ENCODE measurements around the gene RNF223. TPM values are rescaled to one million over a fixed set of nuclear protein-coding genes. Genes with fewer than 3 reads are reported as not detected.
"Not testable (repeated sequence)": the region's sequence is repeated elsewhere in the genome, so short reads cannot be mapped to it uniquely, and the experiment has no call there.

RNF223 gene
- total and polyA plus RNA-seq, 4 donors: 0.14 TPM; not detected in 3

DNA sequence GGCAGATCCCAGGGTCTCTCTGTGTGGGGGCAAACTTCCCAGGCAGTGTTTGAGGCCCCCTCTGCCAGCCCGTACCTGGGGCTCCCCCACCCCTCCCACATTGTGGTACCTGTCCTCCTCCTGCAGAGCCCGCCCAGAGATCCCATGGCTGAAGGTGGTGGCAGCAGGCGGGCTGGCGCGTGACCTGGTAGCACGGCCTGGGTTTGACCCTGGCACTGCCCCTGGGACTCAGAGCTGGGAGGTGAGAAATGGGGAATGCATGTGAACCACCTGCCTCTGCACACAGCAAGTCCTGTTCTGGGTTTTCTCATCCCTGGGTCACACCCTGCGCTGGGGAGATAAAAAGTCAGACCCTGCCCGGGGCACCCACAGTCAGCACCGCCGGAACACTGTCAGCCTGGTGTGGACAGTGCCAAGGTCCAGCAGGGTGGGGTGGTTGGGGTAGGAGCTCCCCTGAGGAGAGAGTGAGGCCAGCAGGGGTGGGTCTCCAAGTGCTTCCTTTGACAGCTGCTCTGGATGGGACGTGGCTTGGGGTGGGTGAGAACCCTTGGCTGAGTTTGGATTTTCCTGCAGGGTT is 42.4 kb downstream of the RNF223 start:
- H3K4me3 ChIP-seq (ENCODE audit: low read depth in 1 of 3, low read length in 3 of 3): no peak overlapping the region
- WGBS: 92% methylated on average over 11 of the region's 11 CpGs
- DNase-seq (ENCODE audit: low spot score): no peak
- H3K27me3 ChIP-seq (ENCODE audit: control insufficient read depth in 4 of 4, insufficient read depth in 4 of 4, low read length in 3 of 4): peaks cover 0 to 2% (median 0%) of the 10 kb centered on the region in 4 donors
- TF ChIP-seq, protein P1, sequence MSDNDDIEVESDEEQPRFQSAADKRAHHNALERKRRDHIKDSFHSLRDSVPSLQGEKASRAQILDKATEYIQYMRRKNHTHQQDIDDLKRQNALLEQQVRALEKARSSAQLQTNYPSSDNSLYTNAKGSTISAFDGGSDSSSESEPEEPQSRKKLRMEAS (IDR thresholded peaks at IDR 0.05): no peak
- TF ChIP-seq, protein P2, sequence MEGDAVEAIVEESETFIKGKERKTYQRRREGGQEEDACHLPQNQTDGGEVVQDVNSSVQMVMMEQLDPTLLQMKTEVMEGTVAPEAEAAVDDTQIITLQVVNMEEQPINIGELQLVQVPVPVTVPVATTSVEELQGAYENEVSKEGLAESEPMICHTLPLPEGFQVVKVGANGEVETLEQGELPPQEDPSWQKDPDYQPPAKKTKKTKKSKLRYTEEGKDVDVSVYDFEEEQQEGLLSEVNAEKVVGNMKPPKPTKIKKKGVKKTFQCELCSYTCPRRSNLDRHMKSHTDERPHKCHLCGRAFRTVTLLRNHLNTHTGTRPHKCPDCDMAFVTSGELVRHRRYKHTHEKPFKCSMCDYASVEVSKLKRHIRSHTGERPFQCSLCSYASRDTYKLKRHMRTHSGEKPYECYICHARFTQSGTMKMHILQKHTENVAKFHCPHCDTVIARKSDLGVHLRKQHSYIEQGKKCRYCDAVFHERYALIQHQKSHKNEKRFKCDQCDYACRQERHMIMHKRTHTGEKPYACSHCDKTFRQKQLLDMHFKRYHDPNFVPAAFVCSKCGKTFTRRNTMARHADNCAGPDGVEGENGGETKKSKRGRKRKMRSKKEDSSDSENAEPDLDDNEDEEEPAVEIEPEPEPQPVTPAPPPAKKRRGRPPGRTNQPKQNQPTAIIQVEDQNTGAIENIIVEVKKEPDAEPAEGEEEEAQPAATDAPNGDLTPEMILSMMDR (IDR thresholded peaks at IDR 0.05; ENCODE audit: low read depth, low read length, missing input control): no peak
- no peak for TF ChIP-seq EGR1 (IDR thresholded peaks at IDR 0.05; ENCODE audit: low read depth in 2 of 2)
- TF ChIP-seq RAD21 (IDR thresholded peaks at IDR 0.05): no peak
- TF ChIP-seq, protein P3, sequence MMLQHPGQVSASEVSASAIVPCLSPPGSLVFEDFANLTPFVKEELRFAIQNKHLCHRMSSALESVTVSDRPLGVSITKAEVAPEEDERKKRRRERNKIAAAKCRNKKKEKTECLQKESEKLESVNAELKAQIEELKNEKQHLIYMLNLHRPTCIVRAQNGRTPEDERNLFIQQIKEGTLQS (IDR thresholded peaks at IDR 0.05): no peak
- no peak for TF ChIP-seq YY1 (IDR thresholded peaks at IDR 0.05)
- no peak for TF ChIP-seq NR2F2 (IDR thresholded peaks at IDR 0.05)
- no peak for TF ChIP-seq SP1 (IDR thresholded peaks at IDR 0.05)
- TF ChIP-seq FOXA2 (IDR thresholded peaks at IDR 0.05): no peak
- TF ChIP-seq, protein P4, sequence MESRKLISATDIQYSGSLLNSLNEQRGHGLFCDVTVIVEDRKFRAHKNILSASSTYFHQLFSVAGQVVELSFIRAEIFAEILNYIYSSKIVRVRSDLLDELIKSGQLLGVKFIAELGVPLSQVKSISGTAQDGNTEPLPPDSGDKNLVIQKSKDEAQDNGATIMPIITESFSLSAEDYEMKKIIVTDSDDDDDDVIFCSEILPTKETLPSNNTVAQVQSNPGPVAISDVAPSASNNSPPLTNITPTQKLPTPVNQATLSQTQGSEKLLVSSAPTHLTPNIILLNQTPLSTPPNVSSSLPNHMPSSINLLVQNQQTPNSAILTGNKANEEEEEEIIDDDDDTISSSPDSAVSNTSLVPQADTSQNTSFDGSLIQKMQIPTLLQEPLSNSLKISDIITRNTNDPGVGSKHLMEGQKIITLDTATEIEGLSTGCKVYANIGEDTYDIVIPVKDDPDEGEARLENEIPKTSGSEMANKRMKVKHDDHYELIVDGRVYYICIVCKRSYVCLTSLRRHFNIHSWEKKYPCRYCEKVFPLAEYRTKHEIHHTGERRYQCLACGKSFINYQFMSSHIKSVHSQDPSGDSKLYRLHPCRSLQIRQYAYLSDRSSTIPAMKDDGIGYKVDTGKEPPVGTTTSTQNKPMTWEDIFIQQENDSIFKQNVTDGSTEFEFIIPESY (IDR thresholded peaks at IDR 0.05): no peak
- TF ChIP-seq GABPA (IDR thresholded peaks at IDR 0.05 in 1 of 2, conservative IDR thresholded peaks at IDR 0.05 in 1 of 2): no peak
- no peak overlapping the region for H3K27ac ChIP-seq (ENCODE audit: low read depth in 1 of 2, low read length in 2 of 2)
- H3K36me3 ChIP-seq (ENCODE audit: control insufficient read depth in 4 of 4, insufficient read depth in 3 of 4, low read depth in 1 of 4, low read length in 3 of 4): no peaks in the 10 kb centered on the region
- H3K9ac ChIP-seq (ENCODE audit: low read depth in 1 of 2, low read length in 2 of 2): no peak overlapping the region
- peaks cover 4 to 14% (median 11%) of the 10 kb centered on the region in 4 donors for H3K4me1 ChIP-seq (ENCODE audit: control insufficient read depth in 4 of 4, insufficient read depth in 4 of 4, low read length in 3 of 4)
- no peaks in the 10 kb centered on the region for H3K9me3 ChIP-seq (ENCODE audit: control insufficient read depth in 4 of 4, low read length in 3 of 4)

DNA sequence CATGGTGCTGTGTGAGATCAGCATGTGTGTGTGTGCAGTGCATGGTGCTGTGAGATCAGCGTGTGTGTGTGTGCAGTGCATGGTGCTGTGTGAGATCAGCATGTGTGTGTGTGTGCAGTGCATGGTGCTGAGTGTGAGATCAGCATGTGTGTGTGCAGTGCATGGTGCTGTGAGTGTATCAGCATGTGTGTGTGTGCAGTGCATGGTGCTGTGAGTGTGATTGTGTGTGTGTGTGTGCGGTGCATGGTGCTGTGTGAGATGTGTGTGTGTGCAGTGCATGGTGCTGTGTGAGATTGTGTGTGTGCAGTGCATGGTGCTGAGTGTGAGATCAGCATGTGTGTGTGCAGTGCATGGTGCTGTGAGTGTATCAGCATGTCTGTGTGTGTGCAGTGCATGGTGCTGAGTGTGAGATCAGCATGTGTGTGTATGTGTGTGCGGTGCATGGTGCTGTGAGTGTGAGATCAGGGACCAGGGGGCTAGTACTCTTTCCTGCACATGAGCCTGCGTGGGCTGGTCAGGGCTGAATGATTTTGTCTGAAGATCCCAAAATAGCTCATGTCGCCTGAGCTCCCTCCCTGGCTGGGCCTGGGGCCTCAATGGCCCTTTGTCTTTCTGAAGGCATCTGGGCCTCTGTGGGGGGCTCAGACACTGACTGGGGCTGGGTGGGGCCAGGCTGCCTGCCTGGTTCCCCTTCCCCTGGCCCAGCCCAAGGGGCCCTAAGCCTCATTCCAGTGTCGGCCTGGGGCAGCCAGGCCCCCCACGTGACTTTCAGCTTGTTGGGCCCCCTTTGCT is 43.0 kb downstream of the RNF223 start:
- H3K4me1 ChIP-seq (ENCODE audit: control insufficient read depth in 4 of 4, insufficient read depth in 4 of 4, low read length in 3 of 4): peaks cover 4 to 14% (median 11%) of the 10 kb centered on the region in 4 donors
- not testable (repeated sequence) for H3K9me3 ChIP-seq (ENCODE audit: control insufficient read depth in 4 of 4, low read length in 3 of 4); H3K9ac ChIP-seq (ENCODE audit: low read depth in 1 of 2, low read length in 2 of 2); H3K36me3 ChIP-seq (ENCODE audit: control insufficient read depth in 4 of 4, insufficient read depth in 3 of 4, low read depth in 1 of 4, low read length in 3 of 4); H3K4me3 ChIP-seq (ENCODE audit: low read depth in 1 of 3, low read length in 3 of 3); H3K27me3 ChIP-seq (ENCODE audit: control insufficient read depth in 4 of 4, insufficient read depth in 4 of 4, low read length in 3 of 4); H3K27ac ChIP-seq (ENCODE audit: low read depth in 1 of 2, low read length in 2 of 2); DNase-seq (ENCODE audit: low spot score)
- 91% methylated on average over 7 of the region's 7 CpGs for WGBS

DNA sequence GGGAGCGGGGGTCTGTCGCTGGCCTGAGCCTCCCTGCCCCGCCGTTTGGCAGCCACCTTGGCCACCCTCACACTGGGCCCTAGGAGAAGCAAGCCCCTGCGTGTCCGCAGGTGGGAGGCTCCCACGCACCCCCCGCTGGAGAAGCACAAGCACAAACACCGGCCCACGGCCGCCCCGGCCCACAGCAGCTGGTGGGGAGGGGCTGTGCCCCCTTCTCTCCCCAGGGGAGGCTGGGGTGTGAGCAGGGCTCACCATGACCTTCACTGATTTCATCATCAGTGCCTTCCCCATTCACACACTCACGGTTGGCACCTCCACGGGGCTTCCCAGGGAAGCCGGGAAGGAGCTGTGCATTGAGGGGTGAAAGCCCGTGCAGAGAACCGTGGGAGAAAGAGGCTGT is 46.3 kb downstream of the RNF223 start:
- H3K9ac ChIP-seq (ENCODE audit: low read depth in 1 of 2, low read length in 2 of 2): no peak overlapping the region
- no peak overlapping the region for H3K27ac ChIP-seq (ENCODE audit: low read depth in 1 of 2, low read length in 2 of 2)
- peaks cover 0 to 2% (median 0%) of the 10 kb centered on the region in 4 donors for H3K27me3 ChIP-seq (ENCODE audit: control insufficient read depth in 4 of 4, insufficient read depth in 4 of 4, low read length in 3 of 4)
- peaks cover 4 to 5% (median 5%) of the 10 kb centered on the region in 4 donors for H3K4me1 ChIP-seq (ENCODE audit: control insufficient read depth in 4 of 4, insufficient read depth in 4 of 4, low read length in 3 of 4)
- no peaks in the 10 kb centered on the region for H3K9me3 ChIP-seq (ENCODE audit: control insufficient read depth in 4 of 4, low read length in 3 of 4)
- 90% methylated on average over 17 of the region's 17 CpGs for WGBS
- no peak for DNase-seq (ENCODE audit: low spot score)
- H3K4me3 ChIP-seq (ENCODE audit: low read depth in 1 of 3, low read length in 3 of 3): no peak overlapping the region
- no peaks in the 10 kb centered on the region for H3K36me3 ChIP-seq (ENCODE audit: control insufficient read depth in 4 of 4, insufficient read depth in 3 of 4, low read depth in 1 of 4, low read length in 3 of 4)
- TF ChIP-seq, protein P3 (IDR thresholded peaks at IDR 0.05): no peak
- TF ChIP-seq, protein P5, sequence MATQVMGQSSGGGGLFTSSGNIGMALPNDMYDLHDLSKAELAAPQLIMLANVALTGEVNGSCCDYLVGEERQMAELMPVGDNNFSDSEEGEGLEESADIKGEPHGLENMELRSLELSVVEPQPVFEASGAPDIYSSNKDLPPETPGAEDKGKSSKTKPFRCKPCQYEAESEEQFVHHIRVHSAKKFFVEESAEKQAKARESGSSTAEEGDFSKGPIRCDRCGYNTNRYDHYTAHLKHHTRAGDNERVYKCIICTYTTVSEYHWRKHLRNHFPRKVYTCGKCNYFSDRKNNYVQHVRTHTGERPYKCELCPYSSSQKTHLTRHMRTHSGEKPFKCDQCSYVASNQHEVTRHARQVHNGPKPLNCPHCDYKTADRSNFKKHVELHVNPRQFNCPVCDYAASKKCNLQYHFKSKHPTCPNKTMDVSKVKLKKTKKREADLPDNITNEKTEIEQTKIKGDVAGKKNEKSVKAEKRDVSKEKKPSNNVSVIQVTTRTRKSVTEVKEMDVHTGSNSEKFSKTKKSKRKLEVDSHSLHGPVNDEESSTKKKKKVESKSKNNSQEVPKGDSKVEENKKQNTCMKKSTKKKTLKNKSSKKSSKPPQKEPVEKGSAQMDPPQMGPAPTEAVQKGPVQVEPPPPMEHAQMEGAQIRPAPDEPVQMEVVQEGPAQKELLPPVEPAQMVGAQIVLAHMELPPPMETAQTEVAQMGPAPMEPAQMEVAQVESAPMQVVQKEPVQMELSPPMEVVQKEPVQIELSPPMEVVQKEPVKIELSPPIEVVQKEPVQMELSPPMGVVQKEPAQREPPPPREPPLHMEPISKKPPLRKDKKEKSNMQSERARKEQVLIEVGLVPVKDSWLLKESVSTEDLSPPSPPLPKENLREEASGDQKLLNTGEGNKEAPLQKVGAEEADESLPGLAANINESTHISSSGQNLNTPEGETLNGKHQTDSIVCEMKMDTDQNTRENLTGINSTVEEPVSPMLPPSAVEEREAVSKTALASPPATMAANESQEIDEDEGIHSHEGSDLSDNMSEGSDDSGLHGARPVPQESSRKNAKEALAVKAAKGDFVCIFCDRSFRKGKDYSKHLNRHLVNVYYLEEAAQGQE (IDR thresholded peaks at IDR 0.05): no peak
- TF ChIP-seq JUND (IDR thresholded peaks at IDR 0.05): no peak
- no peak for TF ChIP-seq RXRA (IDR thresholded peaks at IDR 0.05)
- TF ChIP-seq NR2F2 (IDR thresholded peaks at IDR 0.05): no peak
- TF ChIP-seq, protein P2 (IDR thresholded peaks at IDR 0.05; ENCODE audit: low read depth, low read length, missing input control): no peak
- TF ChIP-seq EGR1 (IDR thresholded peaks at IDR 0.05; ENCODE audit: low read depth in 2 of 2): no peak
- no peak for TF ChIP-seq YY1 (IDR thresholded peaks at IDR 0.05)
- TF ChIP-seq FOXA1 (IDR thresholded peaks at IDR 0.05): no peak

All from liver (tissue), 9 donors.